DMS53 (cell line): ENCODE measurements around the gene PHYHD1.
A peak's percentile ranks its signal among the peaks of the same experiment; 100 is the strongest.

Source experiments
- DNase-seq: peaks from one replicate; lab custom pipeline; 2025; lab: John Stamatoyannopoulos, UW

The PHYHD1 gene

DNA sequence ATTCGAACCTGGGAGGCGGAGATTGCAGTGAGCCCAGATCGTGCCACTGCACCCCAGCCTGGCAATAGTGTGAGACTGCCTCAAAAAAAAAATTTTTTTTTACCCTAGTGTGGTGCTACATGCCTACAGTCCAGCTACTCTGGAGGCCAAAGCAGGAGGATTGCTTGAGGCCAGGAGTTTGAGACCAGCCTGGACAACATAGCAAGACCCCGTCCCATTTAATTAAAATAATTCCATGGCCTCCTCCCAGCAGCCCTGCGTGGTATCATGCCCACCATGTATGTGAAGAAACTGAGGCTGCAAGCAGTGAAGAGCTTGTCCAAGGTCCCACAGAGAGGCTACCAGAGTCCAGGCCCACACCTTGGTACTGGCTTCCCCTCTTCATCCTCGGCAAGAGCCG, 19.4 kb upstream of the PHYHD1 start:
- DNase-seq, result no peak

DNA sequence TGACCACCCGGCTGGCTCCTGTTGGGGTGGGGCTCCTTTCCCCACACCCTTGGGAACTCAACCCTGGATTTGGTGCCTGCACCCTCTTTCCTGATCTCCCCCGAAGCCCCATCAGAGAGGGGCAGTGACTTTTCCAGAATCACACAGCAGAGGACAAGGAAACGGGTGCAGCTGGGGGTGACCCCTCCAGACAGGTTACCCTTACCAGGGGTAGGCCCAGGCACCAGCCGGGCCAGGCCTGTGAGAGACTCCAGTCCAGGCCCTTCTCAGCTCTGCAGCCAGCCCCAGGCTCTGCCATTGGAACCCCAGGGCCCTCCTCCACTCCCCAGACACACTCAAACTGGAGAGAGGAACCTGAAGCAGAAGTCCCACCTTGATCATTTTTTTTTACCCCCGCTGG, 19.0 kb upstream of the PHYHD1 start:
- no peak for DNase-seq

DNA sequence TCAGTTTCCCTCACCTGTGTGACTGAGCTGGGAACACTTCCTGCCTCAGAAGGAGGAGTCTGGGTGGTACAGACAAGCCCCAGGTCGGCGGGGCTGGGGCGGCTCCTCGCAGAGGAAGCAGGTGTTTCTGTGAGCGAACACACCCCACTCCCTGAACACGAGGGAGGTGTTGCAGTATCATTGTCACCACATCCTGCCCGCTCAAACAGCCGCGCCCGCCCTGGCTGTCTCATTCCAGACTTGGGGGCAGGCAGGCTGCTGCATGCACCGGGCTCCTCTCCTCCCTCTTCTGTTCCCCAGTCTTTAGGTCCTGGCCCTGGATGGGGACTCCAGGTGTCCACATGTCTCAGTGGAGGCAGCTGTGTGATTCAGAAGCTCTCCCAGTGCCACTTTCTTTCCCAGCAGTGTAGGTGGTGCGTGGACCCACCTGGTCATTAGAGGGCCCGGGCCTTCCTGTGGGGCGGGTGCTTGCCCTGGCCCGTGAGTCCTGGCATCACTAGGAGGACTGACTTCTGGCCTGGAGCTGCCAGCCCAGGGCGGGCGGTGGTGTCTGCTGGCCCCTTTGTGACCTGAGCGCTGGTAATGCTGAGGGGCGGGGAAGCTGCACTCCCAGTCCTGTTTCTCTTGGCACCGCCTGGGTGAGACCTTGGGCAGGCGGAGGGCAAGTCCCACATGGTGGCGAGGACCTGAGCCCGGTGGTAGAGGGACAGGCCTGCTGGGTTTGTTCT, 18.3 kb upstream of the PHYHD1 start:
- no peak for DNase-seq

DNA sequence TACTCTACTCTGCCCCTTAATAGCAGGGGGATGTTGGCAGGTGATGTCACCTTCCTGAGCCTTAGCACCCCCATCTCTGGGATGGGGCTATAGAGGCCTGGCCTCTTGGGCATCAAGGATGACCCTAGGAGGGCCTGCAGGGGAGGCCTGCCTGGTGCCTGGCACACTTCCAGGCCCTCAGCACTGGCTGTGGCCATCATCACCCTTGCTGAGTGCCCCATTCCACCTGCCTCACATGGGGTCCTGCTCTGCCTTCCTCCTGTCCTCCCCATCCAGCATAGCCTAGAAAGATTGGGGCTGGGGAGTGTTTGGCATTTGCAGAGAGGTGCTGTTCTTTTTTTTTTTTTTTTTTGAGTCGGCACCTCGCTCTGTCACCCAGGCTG, 17.7 kb upstream of the PHYHD1 start:
- DNase-seq, result no peak

DNA sequence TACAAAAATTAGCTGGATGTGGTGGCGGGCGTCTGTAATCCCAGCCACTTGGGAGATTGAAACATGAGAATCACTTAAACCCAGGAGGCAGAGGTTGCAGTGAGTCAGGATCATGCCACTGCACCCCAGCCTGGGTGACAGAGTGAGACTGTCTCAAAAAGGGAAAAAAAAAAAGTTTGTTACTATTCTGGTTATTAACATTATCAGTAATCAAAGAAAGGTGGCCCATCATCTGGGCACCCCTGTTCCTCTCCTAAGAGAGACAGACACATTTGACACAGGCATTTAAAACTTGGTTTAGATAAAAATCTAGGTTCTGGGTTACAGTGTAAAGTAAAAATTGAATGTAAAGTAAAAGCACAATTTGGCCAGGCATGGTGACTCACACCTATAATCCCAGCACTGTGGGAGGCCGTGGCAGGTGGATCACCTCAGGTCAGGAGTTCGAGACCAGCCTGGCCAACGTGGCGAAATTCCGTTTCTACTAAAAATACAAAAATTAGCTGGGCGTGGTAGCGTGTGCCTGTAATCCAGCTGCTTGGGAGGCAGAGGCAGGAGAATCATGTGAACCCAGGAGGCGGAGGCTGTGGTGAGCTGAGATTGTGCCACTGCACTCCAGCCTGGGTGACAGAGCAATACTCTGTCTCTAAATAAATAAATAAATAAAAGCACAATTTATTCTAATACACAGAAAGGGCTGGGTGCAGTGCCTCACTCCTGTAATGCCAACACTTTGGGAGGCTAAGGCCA, 16.7 kb upstream of the PHYHD1 start:
- DNase-seq, result no peak

DNA sequence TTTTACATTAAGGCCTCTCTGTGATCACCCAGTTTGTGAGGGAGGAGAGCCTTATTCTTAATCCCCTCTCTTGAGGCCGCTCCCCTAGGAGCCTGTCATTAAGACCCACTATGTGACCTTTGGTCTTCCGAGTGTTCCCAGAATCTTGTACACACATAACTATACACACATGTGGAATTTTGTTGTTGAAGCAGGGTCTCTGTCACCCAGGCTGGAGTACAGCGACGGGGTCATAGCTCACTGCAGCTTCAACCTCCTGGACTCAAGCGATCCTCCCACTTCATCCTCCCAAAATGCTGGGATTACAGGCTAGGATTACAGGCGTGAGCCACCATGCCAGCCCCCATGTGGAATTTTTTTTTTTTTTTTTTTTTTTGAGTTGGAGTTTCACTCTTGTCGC, 14.8 kb upstream of the PHYHD1 start:
- no peak for DNase-seq

DNA sequence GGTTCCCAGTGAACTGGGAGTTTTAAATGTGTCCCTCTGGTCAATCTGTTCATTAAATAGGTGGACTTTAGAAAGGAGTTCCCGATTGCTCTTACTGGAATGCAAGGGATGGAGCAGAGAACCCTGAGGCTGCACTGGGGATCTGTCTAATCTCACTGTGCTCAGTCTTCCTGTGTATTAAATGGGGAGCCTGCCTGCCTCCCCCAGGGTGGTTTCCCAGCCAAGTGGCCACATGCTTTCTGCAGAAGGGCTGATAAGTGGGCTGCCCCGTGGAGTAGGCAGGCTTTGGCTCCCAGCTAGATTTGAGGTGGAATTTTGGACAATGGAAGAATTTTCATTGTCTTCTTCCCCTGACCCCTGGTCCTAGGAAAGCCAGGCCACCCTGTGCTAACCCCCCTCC, 14.0 kb upstream of the PHYHD1 start:
- DNase-seq, result no peak

DNA sequence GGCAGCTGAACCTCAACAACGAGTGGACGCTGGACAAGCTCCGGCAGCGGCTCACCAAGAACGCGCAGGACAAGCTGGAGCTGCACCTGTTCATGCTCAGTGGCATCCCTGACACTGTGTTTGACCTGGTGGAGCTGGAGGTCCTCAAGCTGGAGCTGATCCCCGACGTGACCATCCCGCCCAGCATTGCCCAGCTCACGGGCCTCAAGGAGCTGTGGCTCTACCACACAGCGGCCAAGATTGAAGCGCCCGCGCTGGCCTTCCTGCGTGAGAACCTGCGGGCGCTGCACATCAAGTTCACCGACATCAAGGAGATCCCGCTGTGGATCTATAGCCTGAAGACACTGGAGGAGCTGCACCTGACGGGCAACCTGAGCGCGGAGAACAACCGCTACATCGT, 12.4 kb upstream of the PHYHD1 start:
- DNase-seq, result no peak

DNA sequence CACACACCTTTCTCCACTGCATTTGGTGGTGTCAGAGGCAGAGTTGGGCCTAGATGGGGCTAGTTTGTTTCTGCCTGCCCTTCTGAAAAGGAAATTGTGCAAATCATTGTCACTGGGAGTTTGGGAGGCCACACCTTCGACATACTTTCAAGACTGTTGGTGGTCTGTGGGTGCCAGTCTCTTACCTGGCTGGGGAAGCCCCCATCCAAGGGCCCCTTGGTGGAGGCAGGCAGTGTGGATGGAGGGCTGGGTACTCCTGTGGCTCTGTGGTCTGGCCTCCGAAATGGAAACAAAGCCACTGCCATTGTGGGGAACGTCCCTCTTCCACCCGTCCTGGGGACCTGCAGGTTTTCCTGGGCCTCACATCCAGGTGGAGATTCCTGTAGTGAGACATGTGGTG, 10.9 kb upstream of the PHYHD1 start:
- DNase-seq, result no peak

DNA sequence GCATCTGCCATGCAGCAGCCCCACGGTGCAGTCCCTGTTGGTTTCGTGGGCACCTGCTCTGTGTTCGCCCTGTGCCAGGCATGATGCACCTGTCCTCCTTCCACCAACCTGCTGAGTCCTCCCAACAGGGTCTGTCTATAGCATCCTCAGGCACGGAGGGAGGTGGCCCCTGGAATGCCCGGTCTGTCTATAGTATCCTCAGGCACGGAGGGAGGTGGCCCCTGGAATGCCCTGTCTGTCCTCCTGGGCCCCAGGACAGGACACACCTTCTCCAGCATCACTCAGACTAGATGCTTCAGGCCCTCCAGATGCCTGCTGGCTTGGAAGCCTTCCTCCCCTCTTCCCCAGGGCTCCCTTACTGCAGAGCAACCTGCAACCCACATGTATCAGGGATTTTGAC, 9.9 kb upstream of the PHYHD1 start:
- no peak for DNase-seq

DNA sequence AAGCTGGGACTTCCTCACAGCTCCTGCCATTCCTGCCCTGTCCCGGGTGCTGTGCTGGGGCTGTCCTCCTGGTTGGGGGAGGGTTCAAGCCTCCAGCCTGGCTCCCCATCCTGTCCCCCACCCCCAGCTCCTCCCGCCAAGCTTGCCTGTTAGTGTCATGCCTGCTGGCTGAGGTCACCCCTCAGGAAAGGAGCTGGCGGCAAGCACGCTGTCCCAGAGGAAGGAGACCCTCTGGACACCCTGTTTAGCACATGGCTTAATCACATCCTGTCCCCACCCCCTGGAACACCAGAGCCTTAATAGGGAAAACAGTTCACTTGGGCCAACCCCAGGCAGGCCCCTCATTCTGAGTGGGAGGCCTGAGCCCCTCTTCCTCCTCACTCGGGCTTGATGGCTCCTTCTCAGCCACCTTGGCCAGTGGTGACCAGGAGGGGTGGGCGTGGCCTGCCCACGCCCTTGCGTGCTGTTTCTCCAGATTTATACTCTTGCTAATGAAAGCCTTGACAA, 9.2 kb upstream of the PHYHD1 start:
- no peak for DNase-seq

DNA sequence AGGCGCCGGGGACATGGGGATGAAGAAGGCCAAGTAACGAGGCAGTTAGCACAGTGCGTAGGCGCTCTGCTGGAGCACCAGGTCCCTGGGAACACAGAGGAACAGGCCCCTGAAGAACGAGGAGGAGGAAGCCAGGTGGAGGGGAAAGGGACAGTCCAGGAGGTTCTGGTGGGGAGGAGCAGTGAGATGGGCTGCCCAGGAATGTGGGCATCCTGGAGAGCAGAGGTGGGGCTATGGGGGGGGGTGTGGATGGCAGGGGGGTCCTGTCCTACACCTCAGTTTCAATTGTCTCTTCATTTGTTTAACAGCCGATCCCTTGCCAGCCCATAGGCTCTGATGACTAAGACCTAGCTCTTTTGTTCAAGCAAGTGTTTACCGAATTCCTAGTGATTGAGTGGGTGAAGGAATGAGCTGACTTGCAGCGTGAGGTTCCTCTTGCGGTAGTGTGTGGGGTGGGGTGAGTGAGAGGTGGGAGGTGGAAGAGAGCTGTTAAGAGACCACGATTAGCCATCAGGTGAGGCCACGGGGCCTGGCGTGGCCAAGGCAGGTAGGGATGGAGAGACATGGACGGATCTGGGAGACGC, 8.4 kb upstream of the PHYHD1 start:
- peak; percentile 51 for DNase-seq

DNA sequence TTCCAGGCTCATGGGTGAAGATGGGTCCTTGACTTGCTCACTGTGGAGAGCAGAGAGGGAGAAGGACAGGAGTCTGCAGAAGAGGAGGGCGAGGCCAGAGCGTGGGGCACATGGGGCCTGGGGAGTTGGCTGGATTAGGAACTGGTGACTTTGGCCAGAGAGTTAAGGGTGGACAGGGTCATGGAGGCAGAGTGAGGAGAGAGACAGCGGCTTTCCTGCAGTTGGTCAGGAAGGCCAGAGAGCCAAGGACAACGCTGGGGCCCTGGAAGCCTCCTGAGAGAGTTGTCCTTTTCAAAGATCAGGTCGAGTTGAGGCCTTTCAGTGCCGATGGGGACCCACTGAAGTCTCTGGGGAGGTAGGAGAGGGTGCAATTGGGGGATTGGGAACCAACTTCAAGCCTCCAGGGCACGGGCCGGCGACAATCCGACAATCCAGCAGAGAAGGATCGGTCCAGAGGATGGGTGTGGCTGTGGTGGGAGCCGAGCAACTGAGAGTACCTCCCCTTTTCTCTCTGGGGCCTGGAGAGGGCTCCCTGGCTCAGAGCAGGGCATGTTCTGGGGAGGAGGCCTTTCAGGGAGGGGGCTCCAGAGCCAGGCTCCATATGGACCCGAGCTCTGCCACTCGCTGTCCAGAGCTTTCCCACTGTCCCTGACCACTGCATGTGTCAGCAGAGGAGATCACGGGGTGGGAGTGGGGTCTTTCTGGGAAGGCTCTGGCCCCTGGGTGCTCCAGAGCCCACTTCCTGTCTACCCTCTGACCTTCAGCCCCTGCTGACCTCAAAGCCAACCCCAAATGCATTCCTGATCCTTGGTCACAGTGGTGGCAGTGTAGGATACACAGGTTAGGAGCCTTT, 7.5 kb upstream of the PHYHD1 start:
- no peak for DNase-seq

DNA sequence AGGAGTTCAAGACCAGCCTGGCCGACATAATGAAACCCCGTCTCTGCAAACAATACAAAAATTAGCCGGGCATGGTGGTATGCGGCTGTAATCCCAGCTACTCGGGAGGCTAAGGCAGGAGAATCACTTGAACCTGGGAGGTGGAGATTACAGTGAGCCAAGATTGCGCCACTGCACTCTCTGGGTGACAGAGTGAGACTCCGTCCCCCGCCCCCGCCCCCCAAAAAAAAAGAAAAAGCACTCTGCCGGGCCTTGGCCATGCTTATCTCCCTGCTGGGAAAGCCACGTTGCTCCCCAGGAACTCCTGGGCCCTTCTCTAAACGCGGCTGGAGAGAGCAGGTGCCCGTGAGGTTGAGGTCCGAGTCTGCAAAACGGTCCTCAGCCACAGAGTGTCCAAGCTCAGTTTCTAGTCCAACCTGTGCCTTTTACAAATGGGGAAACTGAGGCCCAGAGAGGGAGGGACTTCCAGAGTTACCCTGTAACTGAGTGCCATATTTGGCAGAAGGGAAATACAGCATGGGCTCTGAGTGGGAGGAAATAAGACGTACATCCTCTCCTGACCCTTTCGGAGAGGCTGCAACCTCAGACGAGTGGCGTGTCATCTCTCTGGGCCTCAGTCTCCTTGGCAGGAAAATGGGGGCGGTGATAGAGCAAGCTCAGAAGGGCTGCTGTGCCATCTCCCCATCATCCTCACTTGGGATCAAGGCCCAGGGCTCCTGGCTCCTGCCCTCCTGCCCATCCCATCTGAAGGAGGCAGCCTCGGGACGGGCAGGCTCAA, 6.6 kb upstream of the PHYHD1 start:
- no peak for DNase-seq

DNA sequence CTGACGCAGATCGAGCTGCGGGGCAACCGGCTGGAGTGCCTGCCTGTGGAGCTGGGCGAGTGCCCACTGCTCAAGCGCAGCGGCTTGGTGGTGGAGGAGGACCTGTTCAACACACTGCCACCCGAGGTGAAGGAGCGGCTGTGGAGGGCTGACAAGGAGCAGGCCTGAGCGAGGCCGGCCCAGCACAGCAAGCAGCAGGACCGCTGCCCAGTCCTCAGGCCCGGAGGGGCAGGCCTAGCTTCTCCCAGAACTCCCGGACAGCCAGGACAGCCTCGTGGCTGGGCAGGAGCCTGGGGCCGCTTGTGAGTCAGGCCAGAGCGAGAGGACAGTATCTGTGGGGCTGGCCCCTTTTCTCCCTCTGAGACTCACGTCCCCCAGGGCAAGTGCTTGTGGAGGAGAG, 4.6 kb upstream of the PHYHD1 start:
- DNase-seq, result no peak

DNA sequence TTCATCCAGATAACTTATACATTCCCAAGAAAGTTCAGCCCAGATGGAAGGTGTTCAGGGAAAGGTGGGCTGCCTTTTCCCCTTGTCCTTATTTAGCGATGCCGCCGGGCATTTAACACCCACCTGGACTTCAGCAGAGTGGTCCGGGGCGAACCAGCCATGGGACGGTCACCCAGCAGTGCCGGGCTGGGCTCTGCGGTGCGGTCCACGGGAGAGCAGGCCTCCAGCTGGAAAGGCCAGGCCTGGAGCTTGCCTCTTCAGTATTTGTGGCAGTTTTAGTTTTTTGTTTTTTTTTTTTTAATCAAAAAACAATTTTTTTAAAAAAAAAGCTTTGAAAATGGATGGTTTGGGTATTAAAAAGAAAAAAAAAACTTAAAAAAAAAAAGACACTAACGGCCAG, 4.0 kb upstream of the PHYHD1 start:
- no peak for DNase-seq

DNA sequence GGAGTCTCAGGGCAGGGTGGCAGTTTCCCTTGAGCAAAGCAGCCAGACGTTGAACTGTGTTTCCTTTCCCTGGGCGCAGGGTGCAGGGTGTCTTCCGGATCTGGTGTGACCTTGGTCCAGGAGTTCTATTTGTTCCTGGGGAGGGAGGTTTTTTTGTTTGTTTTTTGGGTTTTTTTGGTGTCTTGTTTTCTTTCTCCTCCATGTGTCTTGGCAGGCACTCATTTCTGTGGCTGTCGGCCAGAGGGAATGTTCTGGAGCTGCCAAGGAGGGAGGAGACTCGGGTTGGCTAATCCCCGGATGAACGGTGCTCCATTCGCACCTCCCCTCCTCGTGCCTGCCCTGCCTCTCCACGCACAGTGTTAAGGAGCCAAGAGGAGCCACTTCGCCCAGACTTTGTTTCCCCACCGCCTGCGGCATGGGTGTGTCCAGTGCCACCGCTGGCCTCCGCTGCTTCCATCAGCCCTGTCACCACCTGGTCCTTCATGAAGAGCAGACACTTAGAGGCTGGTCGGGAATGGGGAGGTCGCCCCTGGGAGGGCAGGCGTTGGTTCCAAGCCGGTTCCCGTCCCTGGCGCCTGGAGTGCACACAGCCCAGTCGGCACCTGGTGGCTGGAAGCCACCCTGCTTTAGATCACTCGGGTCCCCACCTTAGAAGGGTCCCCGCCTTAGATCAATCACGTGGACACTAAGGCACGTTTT, 3.5 kb upstream of the PHYHD1 start:
- DNase-seq, result no peak

DNA sequence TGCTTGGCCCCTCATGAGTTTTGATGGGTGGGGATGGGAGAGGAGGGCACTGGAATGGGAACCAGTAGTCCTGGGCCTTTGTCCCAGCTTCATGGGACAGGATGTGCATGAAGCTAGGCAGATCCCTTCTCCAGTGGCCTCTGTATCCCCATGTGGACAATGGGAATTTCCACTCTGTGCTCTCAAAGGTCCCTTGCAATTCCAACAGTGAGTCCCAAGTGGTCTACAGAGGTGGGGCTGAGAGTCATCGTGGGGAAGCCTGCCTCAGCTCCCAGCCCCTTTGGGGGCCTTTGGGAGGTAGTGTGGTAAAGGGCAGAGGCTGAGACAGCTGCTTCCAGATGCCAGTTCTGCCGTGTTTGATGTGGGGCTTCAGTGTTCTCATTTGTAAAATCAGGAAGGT, 1.9 kb upstream of the PHYHD1 start:
- DNase-seq, result no peak

DNA sequence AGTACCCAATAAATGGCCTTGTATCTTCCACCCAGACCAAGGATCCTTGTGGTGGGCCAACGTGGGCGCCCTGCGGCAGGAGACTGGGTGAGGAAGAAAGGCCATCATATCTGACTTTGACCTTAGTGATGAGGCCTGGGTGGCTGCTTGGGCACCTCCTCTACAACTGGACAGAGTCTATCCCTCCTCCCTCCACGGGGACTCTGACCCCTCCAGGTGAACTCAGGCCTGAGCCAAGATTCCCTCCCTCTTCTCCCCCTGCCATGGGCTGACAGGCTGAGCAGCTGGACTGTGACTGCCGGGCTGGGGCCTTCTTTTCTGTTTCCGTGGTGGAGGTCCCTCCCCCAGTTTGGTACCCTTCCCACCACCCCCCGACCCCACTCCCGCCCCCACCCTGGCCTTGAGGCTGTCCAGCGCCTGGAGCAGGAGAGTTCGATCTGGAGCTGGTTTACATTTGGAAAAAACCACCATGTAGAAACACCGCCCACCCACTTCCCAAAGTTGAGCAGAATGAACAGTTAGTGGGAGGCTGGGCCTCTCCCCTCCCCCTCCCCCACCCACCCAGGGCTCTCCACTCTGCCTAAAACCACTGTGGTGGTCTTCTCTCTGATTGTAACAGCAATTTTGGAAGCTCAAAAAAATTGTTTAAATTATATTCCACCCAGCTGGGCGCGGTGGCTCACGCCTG, 1.2 kb upstream of the PHYHD1 start:
- no peak for DNase-seq
